Activated CD8-positive, alpha-beta memory T cell treated with anti-CD3 and anti-CD28 coated beads, Interleukin-2, amount 50 U/mL, for 1 hour (primary cell): ENCODE measurements around the gene CD72.
"Not testable (repeated sequence)": the region's sequence is repeated elsewhere in the genome, so short reads cannot be mapped to it uniquely, and the experiment has no call there.

Experiments used
- DNase-seq: peaks from one replicate; pipeline ENCODE4 v3.0.0-alpha.2; 2020; ENCODE audit errors: extremely low read depth

Gene CD72

DNA sequence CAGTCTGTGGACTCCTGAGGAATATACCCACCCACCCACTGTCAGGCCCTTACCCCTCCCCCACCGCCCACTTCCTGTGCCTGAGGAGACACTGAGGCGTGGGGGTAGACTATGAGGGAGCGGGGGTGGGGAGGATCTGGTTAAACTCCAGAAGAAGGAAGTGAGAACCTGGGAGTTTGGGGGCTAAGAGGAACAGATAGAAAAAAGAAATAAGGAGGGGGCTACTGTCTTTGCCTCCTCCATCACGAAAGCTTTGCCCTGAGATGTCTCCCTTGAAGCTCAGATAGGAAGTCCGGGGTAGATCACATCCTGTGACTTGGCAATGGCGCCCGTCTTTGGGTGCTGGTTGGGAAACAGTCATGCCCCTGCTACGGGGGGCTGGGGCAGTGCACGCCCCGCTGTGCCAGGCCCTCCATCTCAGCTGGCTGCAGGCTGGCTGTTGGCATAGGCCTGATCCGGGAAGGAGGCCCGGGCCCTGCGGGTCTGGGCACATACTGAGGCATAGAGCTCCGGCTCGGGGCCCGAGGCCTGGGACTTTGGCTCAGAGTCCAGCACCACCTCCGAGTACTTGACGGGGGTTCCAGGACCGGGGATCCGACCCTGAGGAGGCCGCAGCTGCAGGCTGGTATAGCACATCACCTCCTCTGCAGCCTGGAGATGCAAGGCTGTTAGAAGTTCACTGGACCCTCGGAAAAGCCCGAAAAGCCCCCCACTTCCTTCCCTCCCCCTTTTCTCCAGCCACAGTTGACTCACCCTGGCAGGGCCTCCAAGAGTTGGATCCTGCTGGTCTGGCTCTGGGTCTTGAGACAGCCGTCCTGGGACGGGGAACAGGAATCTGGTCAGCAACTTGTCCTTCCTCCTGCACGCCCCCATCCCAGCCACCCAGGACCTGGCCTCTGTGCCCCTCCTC lies 31.5 kb upstream of the CD72 start:
- DNase-seq = no peak

DNA sequence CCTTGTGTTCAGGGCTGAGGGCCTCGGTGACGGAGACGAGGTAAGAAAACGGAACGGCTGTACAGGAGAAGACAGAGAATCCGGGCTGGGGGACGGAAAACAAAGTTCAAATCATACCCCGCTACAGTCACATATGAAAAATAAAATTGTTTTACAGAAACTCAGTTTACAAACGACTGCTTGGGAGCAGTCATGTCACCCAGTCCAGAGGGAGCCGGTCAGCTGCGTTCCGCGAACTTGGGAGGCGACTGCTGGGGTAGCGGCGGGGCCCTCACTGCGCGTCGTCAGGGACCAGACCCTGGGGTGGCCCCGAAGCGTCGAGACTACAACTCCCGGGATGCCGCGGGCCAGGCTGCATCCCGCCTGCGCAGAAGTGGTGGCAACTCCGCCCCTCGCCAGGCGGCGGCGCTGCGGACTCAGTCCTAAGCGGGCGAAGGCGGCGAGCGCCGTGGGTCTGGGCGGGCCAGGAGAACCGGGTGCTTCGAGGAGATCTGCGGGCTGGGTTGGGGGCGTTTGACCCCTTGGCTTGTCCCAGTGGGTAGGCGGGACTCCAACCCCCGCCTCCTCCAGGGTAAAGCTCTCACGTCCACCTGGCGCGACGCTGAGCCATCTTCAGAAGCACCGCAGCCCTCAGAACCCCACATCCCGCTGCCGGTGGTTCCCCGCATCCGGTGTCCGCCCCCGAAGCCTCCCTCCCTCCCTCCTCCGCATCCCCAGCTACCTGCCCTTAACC lies 28.5 kb upstream of the CD72 start:
- DNase-seq = peak; percentile 67

DNA sequence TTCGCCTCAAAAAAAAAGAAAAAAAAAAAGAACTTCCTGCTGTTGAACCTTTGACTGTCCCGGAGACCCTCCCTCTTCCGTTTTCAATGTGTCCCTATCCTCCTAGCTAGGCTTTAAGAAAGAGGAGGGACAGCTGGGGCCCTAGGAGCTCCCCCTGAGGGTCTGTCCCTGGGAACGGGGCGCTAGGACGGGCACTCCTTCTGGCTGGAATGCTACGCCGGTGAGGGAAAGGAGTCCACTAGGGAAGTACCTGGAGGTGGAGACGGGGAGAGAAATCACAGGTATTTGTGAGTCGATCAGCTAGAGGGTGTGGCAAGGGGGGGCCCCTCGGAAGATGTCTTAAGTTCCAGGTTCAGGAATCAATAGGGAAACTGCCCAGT lies 27.9 kb upstream of the CD72 start:
- no peak for DNase-seq

DNA sequence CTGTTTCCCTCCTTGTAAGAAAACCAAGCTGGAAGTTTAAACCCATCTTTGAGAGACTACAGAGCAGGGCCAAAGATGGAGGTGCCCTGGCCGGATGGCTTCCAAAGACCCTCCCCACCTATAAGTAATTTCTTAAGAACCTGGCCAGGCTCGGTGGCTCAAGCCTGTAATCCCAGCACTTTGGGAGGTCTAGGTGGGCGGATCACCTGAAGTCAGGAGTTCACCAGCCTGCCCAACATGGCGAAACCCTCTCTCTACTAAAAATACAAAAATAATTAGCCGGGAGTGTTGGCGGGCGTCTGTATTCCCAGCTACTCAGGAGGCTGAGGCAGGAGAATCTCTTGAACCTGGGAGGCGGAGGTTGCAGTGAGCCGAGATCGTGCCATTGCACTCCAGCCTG lies 27.5 kb upstream of the CD72 start:
- not testable (repeated sequence) for DNase-seq

DNA sequence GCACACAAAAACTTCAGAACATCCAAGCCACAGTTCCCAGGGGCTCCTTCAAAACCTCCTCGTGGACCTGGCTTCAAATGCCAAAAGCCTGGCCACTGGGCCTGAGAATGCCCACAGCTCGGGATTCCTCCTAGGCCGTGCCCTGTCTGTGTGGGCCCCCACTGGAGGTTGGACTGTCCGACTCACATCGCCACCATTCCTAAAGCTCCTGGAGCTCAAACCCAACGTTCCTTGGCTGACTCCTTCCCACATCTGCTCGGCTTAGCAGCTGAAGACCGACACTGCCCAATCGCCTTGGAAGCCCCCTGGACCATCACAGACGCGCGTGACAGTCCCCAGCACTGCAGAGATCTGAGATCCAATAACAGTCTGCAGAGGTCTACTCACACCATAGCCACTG lies 24.8 kb upstream of the CD72 start:
- no peak for DNase-seq

DNA sequence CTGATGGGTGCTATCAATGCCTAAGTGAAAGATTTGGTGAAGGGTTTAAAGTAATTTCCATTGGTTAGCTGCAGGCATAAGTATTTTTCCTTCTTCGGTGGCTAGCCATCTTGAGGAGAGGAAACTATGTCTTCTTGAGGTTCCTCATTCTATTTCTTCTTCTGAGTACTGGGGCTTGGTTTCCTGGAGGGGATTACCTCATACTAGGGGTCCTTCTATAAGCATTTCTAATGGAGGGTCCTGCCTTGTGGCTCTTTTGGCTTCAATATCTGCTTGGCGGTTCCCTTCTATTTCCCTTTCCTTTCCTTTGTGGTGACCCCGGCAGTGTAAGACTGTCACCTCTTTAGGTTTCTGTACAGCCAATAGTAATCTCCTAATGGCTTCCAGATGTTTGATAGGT lies 23.3 kb upstream of the CD72 start:
- not testable (repeated sequence) for DNase-seq

GRCh38 chr9:35640431-35640830 lies 22.2 kb upstream of the CD72 start:
- not testable (repeated sequence) for DNase-seq

GRCh38 chr9:35639631-35640030 lies 21.4 kb upstream of the CD72 start:
- DNase-seq = no peak

DNA sequence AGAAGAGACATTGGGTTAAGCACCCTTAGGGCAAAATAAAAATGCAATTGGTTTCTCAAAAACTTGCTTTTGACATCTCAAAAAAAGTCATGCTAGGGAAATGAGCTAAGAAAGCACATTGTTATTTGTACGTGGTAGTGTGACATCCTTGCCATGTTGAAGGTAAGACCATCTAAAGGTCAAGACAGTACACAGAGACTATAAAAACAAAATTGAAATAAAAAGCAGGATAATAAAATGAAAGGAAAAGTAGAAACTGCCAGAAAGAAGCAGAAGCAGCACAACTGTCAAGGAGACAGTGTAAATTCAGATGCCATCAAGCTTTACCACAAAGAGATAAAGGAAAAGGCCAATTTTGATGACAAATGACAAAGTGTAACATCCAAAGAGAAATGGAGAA lies 21.0 kb upstream of the CD72 start:
- not testable (repeated sequence) for DNase-seq

GRCh38 chr9:35638751-35639150 lies 20.5 kb upstream of the CD72 start:
- not testable (repeated sequence) for DNase-seq

DNA sequence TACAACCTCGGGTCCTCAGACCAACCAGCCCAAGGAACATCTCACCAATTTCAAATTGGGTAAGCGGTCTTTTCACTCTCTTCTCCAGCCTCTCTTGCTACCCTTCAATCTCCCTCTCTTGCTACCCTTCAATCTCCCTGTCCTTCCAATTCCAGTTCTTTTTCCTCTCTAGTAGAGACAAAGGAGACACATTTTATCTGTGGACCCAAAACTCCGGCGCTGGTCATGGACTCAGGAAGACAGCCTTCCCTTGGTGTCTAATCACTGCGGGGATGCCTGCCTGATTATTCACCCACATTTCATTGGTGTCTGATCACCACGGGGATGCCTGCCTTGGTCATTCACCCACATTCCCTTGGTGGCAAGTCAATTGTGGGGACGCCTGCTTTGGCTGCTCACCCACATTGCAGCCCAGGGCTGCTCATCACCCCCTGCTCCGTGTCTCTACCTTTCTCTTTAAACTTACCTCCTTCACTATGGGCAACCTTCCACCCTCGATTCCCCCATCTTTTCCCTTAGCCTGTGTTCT lies 19.3 kb upstream of the CD72 start:
- DNase-seq = not testable (repeated sequence)

DNA sequence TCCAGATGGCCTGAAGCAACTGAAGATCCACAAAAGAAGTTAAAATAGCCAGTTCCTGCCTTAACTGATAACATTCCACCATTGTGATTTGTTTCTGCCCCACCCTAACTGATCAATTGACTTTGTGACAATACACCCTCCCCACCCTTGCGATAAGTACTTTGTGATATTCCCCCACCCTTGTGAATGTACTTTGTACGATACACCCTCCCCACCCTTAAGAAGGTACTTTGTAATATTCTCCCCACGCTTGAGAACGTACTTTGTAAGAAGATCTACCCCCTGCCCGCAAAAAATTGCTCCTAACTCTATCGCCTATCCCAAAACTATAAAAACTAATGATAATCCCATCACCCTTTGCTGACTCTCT lies 18.6 kb upstream of the CD72 start:
- DNase-seq = not testable (repeated sequence)

GRCh38 chr9:35636135-35636876 lies 18.1 kb upstream of the CD72 start:
- no peak for DNase-seq

- DNase-seq = no peak
Measured at GRCh38 chr9:35635730-35636129, 17.5 kb upstream of the CD72 start.

DNA sequence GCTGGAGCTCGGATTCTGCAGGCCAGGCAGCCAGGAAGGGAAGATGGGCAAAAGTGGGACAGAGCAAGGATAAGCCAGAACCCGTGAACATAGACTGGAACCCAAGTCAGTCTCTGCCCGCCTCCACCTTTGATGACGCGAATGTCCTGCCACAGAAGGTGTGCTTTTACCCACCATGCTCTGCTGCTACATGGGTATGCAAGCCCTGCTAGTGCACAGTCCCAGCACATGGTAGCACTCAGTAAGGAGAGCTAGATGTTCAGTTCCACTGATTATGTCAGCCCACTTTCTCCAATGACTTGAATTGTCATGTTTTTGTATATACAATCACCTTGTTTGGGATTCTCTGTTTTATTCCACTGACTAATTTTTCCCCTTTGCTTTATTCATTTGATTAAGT lies 11.4 kb upstream of the CD72 start:
- DNase-seq = no peak

DNA sequence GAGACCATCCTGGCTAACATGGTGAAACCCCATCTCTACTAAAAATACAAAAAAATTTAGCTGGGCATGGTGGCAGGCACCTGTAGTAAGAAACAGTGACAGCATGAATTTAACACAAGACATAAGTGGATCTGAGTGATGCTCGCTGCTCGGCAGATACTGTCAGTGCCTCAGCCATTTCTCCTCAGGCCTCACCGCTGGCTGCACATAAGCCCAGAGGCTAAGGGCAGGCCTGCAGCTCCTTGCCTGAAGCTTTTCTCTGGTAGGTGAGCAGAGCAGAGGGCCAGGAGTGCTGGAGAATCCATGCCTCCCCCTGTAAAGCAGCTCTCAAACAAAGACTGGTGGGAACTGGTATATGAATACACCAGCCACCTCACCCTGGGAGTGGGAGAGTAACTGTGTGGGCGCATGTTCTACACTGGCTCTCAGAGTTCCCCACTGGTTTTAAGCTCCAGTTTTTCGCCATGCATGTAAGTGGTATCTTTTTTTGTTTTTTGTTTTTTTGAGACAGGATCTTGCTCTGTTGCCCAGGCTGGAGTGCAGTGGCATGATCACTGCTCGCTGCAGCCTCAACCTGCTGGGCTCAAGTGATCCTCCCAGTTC lies 10.3 kb upstream of the CD72 start:
- DNase-seq = no peak

GRCh38 chr9:35627575-35627974 lies 9.4 kb upstream of the CD72 start:
- DNase-seq = no peak

DNA sequence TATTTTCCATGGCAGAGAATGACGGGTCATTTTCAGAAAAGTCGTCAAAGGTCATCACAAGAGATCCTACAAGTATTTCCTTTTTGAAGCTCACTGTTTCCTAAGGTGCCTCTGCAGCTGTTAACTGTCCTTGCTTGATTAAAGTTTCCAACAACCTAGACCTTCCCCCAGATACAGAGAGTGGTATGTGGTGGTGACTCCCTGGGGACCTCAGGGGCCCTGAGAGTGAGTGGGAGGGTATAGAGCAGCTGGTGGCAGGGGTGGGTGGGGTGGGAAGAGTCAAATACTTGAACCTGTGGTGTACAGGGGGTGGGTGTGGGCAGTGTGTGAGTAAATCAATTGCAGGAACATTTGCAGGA lies 1.6 kb upstream of the CD72 start:
- DNase-seq = no peak

- DNase-seq = no peak
Measured at GRCh38 chr9:35618854-35619799, 914 bp upstream of the CD72 start.

DNA sequence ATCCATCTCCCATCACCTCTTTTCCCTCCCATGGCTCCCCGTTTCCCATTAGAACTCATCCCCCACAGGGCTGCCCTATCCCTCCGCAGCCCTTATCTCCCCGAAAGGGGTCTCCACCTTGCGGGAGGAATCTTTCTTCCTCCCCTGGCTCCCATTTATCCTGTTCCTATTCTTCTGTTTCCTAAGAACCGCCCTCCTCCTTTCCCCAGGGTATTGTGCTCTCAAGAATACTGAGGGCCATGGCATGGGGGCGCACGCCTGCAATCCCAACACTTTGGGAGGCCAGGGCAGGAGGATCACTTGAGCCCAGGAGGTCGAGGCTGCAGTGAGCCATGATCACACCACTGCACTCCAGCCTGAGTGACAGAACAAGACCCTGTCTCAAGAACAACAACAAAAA lies 665 bp downstream of the CD72 start:
- DNase-seq = no peak
